HT-29 (cell line): ENCODE measurements around the gene CHDH. TPM values are rescaled to one million over a fixed set of nuclear protein-coding genes. Genes with fewer than 3 reads are reported as not detected.

Experiments
- DNase-seq: peaks from one replicate; pipeline ENCODE4 v3.0.0-alpha.2; 2015; ENCODE audit warnings: low spot score
- total RNA-seq: library from RNA; depleted of rRNA; stranded (reverse); fragments of >200 nt; shearing (Covaris generic); gene quantifications from 2 replicates; pipeline ENCODE4 v1.2.3, GENCODE V29; 2014; rRNA removed

CHDH gene
- 27.6 and 54.6 TPM in 2 replicates for total RNA-seq

- DNase-seq: peak; percentile 65
Measured at GRCh38 chr3:53846134-53846850, at the start of gene CHDH, which contains the start of gene IL17RB. TSS of gene CHDH (minus strand) at chr3:53846419. CDS start at chr3:53824008, 22,411 bp downstream. TSS of gene IL17RB (plus strand) at chr3:53846568. CDS start at chr3:53846589, 21 bp downstream.

GRCh38 chr3:53892286-53892637 lies 46.0 kb upstream of the CHDH start:
- no peak for DNase-seq

- peak; percentile 97 for DNase-seq
Measured at GRCh38 chr3:53891497-53892285, 45.5 kb upstream of the CHDH start, which contains the start of gene SELENOK. TSS of gene SELENOK (minus strand) at chr3:53891859.

DNA sequence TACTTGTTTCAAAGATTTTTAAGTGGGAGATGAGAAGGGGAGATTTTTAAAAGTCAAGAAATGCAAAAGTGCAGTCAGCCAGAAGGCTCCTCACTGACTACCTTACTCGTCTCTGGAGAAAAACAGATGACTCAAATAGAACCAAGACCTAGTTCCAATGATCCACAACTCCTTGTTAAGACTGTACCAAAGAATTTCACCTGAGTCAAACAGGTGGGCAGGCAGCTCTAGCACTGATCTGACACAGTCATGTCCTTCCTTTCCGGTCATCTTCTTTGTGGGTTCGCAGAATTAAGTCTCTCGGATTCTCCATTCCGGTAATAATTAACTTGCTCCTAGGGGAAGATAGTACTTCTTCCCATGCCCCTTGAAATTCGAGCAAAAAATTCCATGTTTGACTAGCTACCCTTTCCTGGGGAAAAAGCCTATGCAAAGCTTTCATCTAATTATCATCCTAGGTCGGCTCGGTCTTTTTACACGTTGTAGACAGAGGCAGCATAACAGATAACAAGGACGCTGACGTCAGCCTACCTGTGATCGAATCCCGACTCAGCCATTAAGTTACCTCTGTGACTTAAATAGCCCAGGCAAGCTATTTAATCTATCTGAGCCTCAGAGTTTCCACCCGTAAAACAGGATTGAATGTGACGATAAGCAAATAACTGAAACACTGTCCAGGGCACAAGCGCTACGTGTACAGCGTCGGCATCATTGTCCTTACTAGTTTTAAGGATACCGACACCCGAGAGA lies 44.7 kb upstream of the CHDH start:
- DNase-seq: peak; percentile 60

- DNase-seq: no peak
Measured at GRCh38 chr3:53888232-53888631, 42.0 kb upstream of the CHDH start.

DNA sequence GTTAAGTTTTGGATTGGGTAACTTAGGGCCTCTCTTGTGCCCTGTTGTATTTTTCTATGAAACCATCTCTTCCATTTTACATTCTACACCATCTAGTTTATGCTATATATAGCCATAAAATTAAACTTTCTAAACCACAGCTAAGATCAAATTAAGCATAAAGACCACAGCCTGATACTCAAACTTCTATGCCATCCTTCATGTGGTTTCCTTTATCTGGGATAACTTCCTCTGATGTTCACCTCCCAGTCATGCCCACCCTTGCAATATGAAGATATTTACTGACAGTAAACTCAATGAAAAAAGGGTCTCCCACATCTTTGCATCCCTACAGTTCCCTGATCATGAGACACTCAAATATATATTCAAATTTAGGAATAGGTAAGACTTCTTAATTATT lies 41.2 kb upstream of the CHDH start:
- DNase-seq: no peak

DNA sequence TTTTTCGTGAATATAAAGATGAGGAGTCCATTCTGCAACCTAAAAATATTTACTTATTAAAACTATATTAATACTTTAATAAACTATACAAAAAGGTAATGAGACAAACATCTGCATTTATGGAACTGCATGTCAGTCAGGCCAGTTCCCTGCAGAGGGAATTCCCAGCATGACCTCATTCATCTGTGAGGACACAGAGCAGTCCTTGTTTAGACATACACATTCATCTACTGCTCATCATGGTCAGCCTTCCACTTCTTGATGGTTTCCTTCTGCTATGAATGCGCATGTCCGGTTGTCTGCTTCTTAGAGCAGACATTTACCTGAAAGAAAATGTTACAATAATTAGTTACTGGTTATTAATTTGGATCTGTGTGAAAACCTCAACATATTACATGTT lies 39.0 kb upstream of the CHDH start:
- no peak for DNase-seq

GRCh38 chr3:53884623-53885022 lies 38.4 kb upstream of the CHDH start:
- no peak for DNase-seq

GRCh38 chr3:53883008-53883407 lies 36.8 kb upstream of the CHDH start:
- no peak for DNase-seq

GRCh38 chr3:53881691-53882593 lies 35.7 kb upstream of the CHDH start, which contains the start of gene ACTR8:
TSS of gene ACTR8 (minus strand) at chr3:53882152. CDS start at chr3:53882101, 51 bp downstream.
- DNase-seq: peak; percentile 69

DNA sequence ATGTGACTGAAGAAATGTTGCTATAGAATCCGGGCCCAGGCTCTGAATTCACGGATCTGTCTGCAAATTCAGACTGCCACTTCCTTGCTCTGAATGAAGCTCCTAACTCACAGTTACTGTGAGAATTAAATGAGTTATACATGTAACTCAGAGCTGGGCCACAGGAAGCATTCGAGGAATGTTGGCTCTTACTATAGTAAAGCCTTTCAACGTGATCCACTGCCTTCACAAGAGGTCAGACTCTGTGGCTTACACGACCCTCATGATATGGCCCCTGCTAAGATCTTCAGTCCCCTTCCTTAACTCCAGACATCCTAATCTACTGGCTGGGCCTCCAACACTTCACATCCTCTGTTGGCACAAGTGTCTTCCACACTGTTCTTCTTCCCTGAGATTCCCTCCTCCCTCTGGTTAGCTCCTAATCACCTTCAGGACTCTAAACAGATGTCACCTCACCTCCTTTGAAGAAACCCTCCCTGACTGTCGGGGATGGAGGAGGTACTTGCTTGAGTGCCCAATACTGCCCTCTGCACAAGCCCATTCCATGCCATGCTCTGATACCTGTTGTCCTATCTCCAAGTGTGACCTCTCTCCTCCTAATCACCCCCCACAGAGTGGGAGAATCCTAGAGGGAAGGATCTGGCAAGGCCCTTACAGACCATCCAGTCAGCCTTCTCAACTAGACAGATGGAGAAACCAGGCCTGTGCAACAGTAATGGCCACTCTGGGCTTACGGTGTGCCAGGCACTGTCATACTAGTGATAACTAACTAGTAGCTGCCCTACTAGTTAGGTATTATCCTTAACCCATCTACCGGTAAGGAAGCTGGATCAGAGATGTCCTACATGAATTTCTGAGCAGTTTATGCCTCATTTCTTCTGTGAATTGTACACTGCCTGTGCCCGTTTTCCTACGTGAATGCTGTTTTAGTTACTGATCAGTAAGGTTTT lies 34.5 kb upstream of the CHDH start:
- DNase-seq: peak; percentile 6

- DNase-seq: no peak
Measured at GRCh38 chr3:53865732-53866499, 19.7 kb upstream of the CHDH start.

DNA sequence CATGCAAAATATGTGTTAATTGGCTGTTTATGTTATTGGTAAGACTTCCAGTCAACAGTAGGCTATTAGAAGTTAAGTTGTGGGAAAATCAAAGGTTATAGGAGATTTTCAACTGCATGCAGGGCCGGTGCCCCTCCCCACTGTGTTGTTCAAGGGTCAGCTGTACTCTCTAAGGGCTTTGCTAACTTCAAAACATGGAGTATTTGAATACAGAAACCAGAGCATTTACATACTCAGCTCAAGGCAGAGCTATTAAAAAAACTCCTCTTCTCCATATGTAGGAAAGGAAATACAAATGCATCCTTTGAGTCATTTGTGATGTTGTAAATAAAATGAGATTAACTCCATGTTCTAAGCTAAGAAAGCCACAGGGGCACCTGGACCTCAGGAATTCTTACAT lies 16.9 kb upstream of the CHDH start:
- DNase-seq: no peak

- DNase-seq: no peak
Measured at GRCh38 chr3:53862241-53862640, 16.0 kb upstream of the CHDH start.

- DNase-seq: no peak
Measured at GRCh38 chr3:53860196-53860595, 14.0 kb upstream of the CHDH start.

- DNase-seq: no peak
Measured at GRCh38 chr3:53859178-53859577, 13.0 kb upstream of the CHDH start.

DNA sequence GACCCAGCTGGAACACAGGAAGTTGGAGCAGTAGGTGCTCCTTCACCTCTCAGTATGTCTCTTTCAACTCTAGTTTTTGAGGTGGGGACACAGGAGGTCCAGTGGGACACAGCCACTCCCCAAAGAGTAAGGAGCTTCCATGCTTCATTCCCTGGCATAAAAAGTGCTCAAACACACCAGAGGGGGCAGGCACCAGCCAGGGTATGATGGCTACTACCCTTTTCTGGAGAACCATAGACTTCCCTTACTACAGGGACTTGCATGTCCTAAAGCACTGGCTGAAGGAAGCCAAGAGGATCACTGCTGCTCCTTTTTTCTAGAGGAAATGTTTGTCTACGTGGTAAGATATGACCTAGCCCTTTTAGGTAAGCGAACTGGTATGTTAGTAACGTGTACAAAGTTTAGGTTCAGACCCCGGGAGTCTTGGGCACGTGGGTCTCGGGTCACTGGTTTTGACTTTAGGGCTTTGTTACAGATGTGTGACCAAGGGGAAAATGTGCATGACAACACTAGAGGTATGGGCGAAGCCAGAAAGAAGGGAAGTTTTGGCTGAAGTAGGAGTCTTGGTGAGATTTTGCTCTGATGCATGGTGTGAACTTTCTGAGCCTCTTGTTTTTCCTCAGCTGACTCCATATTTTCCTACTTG lies 12.0 kb upstream of the CHDH start:
- no peak for DNase-seq

- no peak for DNase-seq
Measured at GRCh38 chr3:53856964-53857363, 10.7 kb upstream of the CHDH start.
